ENCODE results near the gene SAE1.

- TF ChIP-seq CTCF (IDR thresholded peaks at IDR 0.05) (no peak), EZH2 (IDR thresholded peaks at IDR 0.05; ENCODE audit: borderline replicate concordance, insufficient read depth, low read depth, low read length, poor library complexity, severe bottlenecking) (no peak)
These were observed 34.4 kb upstream of the SAE1 start for GRCh38 chr19:47096100-47096704.
